C4-2B (cell line): ENCODE measurements around the gene ANKRD44.

Experiments
- H3K27ac ChIP-seq: fragments of 450-650 bp; 2 replicates; pipeline ENCODE4 v1.5.1; 2017
- ZFX ChIP-seq: fragments of 450-650 bp; IDR thresholded peaks from 2 replicates; pipeline ENCODE4 v1.6.1; 2017
- TF ChIP-seq, protein P1 (sequence below): fragments of 450-650 bp; conservative IDR thresholded peaks from 2 replicates; pipeline ENCODE4 v1.5.1; 2017; ENCODE audit warnings: mild to moderate bottlenecking

The ANKRD44 gene

DNA sequence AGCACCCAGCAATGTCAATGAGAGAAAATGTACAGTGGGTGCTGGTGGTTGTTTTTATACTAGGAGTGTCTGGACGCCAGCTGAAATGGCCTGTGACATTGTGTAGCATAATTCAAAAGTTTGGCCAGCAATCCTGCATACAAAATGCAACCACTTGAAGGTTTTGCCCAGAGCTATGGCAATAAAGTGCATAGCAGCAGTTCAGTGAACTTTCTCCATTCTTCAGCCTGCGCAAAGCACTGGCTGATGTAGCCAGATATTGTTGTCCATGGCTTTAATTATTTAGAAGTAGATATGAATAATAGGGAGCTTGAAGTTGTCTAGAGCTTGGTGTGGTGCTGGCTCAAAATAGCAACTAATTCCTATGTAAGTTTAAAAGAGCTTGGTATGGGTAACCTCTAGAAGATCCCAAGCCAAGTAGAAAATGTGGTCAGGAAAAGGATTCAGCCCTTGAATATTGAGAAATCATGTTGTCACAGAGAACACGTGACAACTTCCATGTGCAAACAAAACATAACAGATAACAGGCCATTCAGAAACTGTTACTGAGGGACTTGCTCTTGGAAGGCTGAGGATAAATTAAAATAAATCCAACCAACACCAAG is 350.7 kb downstream of the ANKRD44 start:
- TF ChIP-seq, protein P1, sequence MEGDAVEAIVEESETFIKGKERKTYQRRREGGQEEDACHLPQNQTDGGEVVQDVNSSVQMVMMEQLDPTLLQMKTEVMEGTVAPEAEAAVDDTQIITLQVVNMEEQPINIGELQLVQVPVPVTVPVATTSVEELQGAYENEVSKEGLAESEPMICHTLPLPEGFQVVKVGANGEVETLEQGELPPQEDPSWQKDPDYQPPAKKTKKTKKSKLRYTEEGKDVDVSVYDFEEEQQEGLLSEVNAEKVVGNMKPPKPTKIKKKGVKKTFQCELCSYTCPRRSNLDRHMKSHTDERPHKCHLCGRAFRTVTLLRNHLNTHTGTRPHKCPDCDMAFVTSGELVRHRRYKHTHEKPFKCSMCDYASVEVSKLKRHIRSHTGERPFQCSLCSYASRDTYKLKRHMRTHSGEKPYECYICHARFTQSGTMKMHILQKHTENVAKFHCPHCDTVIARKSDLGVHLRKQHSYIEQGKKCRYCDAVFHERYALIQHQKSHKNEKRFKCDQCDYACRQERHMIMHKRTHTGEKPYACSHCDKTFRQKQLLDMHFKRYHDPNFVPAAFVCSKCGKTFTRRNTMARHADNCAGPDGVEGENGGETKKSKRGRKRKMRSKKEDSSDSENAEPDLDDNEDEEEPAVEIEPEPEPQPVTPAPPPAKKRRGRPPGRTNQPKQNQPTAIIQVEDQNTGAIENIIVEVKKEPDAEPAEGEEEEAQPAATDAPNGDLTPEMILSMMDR = no peak
- no peak for TF ChIP-seq ZFX
- H3K27ac ChIP-seq = no peak overlapping the region

DNA sequence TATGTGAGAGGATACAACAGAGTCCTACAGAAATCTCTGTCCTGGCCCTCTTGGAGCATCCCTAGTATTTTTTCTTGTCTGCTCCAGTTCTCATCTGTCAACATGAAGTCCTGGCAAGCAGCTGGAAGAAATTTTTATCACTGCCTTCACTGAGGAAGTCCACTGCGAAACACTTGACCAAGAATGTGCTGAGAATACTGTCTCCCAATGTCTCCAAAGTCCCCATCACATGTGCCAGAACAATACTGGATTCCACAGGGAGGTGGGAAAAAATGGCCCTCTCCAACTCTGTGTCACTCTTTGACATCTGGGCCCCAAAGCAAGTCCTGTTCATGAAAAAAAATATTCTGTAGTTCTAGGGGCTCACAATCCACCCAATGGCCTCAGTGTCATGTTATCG is 351.3 kb downstream of the ANKRD44 start:
- TF ChIP-seq, protein P1 = no peak
- TF ChIP-seq ZFX = no peak

GRCh38 chr2:196957881-196958525 is 352.6 kb downstream of the ANKRD44 start:
- TF ChIP-seq, protein P1 = no peak
- TF ChIP-seq ZFX = no peak
- no peak overlapping the region for H3K27ac ChIP-seq

More for the DNA sequence above, 351.3 kb downstream of the ANKRD44 start:
- no peak overlapping the region for H3K27ac ChIP-seq

- H3K27ac ChIP-seq = no peak overlapping the region
These were observed 353.1 kb downstream of the ANKRD44 start for GRCh38 chr2:196957442-196957841.

DNA sequence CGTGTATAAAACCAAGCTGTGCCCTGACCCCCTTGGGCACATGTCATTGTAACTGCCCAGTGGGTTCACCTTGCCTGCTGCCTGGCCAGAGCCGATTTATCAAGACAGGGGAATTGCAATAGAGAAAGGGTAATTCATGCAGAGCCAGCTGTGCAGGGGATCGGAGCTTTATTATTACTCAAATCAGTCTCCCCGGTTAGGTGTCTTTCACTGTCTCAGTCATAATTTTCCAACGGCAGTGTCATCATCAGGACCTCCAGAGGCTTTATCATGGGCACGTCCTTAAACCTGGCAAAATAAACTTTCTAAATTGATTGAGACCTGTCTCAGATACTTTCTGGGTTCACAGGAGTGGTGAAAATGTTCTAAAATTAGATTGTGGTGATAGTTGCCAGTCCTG is 354.5 kb downstream of the ANKRD44 start:
- no peak overlapping the region for H3K27ac ChIP-seq
- TF ChIP-seq, protein P1 = no peak

More at GRCh38 chr2:196957442-196957841, 353.1 kb downstream of the ANKRD44 start:
- TF ChIP-seq, protein P1 = no peak
- no peak for TF ChIP-seq ZFX

DNA sequence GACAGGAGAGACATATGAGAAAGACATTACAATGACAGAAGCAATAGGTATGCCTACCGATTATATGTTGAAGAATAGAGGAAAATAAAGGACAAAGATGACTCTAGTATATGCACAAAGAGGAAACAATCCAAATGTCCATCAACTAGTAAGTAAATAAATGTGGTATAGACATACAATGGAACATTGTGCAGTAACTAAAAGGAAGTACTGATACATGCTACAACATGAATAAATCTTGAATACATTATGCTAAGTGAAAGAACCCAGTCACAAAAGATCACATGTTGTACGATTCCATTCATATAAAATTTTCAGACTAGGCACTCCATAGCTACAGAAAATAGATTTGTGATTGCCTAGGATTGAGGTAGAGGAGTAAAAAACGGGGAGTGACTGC is 355.5 kb downstream of the ANKRD44 start:
- H3K27ac ChIP-seq = no peak overlapping the region
- TF ChIP-seq, protein P1 = no peak
- no peak for TF ChIP-seq ZFX

- TF ChIP-seq ZFX = no peak
- TF ChIP-seq, protein P1 = no peak
- H3K27ac ChIP-seq = no peak overlapping the region
These were observed 356.6 kb downstream of the ANKRD44 start for GRCh38 chr2:196954001-196954400.
